ENCODE measurements around the gene EMCN.

DNA sequence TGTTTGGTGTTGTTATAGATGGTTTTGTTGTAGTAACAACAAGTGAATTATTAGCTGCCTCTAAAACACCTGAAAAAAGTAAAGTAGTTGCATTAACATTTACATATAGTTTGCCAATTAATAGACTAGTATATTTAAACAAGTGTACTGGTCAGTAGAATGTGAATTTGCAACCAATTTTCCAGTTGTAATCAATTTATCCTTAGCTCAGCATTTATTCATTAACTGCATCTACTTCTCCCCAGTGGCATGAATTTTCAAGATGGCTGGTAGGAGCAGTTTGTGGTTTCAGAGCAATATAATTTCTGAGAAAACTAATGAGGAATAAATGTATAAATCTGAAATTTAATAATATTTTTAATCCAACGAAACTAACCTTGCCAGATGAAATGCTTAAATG is 37.9 kb downstream of the EMCN start:
- TF ChIP-seq, protein P1, sequence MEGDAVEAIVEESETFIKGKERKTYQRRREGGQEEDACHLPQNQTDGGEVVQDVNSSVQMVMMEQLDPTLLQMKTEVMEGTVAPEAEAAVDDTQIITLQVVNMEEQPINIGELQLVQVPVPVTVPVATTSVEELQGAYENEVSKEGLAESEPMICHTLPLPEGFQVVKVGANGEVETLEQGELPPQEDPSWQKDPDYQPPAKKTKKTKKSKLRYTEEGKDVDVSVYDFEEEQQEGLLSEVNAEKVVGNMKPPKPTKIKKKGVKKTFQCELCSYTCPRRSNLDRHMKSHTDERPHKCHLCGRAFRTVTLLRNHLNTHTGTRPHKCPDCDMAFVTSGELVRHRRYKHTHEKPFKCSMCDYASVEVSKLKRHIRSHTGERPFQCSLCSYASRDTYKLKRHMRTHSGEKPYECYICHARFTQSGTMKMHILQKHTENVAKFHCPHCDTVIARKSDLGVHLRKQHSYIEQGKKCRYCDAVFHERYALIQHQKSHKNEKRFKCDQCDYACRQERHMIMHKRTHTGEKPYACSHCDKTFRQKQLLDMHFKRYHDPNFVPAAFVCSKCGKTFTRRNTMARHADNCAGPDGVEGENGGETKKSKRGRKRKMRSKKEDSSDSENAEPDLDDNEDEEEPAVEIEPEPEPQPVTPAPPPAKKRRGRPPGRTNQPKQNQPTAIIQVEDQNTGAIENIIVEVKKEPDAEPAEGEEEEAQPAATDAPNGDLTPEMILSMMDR (IDR thresholded peaks at IDR 0.05), result no peak
- no peak for TF ChIP-seq EZH2 (IDR thresholded peaks at IDR 0.05; ENCODE audit: borderline replicate concordance, insufficient read depth, low read depth, low read length, poor library complexity, severe bottlenecking)
